ENCODE measurements around the gene SULT2B1. TPM values are rescaled to one million over a fixed set of nuclear protein-coding genes. Genes with fewer than 3 reads are reported as not detected.
A peak's percentile ranks its signal among the peaks of the same experiment; 100 is the strongest.

SULT2B1 gene
- total RNA-seq, 1 donor from 2014 or later, result 0.82 TPM

DNA sequence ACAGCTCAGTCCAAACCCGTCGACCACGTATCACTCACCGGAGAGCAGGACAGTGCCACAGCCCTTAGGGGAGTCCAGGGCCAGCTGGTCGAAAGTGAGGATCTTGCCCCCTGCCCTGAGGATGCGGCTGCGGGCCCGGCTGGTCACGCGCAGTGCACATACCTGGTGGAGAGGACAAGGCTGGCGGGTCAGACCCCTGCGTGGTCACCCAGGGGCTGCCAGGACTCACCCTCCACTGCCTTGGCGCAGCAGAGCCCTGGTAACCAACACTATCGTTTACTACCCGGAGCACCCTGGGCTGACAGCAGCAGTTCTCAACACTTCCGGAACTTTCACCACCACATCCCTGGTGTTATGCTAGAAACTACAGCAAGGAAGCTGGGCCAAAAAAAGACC, 64.1 kb downstream of the SULT2B1 start:
- no peak for DNase-seq (ENCODE audit: low spot score in 2 of 2)
- FAIRE-seq, result no peak

DNA sequence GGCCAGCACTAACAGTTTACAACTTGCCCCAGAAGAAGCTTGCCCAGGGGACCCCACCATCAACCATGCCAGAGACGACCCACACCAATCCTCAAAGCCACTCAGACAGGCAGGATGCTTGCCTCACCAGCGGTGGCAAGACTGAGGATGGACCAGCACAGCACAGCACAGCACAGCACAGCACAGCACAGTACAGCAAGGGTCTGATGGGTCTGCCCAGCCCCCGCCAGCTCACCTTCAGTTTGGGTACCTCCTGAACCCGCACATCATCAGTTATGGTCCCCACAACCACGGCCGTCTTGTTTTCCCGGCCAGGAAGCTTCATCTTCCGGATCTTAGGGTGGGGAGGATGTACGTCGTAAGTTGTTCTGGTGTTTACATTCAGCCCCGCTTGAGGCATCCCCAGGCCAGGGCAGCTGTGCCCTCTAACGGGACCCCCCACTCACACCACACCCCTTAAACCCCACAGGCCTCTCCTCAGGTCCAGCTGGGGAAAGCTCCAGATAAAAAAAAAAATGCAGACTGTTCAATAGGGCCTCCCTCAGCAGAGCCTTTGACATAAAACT, 64.6 kb downstream of the SULT2B1 start:
- DNase-seq (ENCODE audit: low spot score in 2 of 2), result no peak

GRCh38 chr19:48617146-48617937, 65.4 kb downstream of the SULT2B1 start:
- FAIRE-seq (no peak), DNase-seq (ENCODE audit: low spot score in 2 of 2) (no peak)

More for the DNA sequence above, 64.6 kb downstream of the SULT2B1 start:
- FAIRE-seq, result no peak

DNA sequence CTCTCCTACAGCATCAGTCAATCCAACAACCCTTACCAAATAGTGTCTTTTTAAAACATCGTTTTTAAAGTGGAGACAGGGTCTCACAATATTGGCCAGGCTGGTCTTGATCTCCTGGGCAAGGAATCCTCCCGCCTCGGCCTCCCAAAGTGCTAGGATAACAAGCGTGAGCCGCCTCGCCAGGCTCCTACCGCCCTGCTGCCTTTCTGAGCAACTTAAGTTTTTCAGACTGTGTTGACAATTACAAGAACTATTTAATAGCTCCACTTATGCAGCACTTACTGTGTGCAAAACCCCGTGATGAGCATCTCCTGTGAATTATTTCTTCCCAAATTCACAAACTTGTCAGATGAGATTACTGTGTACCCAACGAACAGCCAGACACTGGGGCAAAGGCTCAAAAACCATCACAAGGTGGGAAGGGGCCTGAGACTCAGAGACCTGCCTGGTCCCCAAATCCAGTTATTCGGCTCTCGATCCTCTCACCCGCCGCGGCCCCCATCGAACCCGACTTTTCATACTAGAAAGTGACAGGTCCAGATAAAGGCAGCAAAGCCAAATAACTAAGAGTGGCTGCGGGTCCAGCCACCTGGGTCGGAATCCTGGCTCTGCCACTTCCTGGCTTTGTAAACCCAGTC, 66.4 kb downstream of the SULT2B1 start:
- DNase-seq (ENCODE audit: low spot score in 2 of 2) (no peak), FAIRE-seq (no peak)

- FAIRE-seq (peak; percentile 10), DNase-seq (ENCODE audit: low spot score in 2 of 2) (peak; percentile 97 to 99)
Measured at GRCh38 chr19:48618916-48619691, 67.1 kb downstream of the SULT2B1 start, which contains the start of the genes RPL18 and SPHK2. Gene RPL18, minus strand, starts transcription at chr19:48619178. Its CDS starts 35 bp downstream, at chr19:48619143. Gene SPHK2, plus strand, starts transcription at chr19:48619506. Its CDS starts 1,009 bp downstream, at chr19:48620515.

- no peak for DNase-seq (ENCODE audit: low spot score in 2 of 2)
- no peak for FAIRE-seq
Measured at GRCh38 chr19:48619692-48620585, 68.0 kb downstream of the SULT2B1 start.

- FAIRE-seq (no peak), DNase-seq (ENCODE audit: low spot score in 2 of 2) (no peak)
Measured at GRCh38 chr19:48623556-48624066, 71.6 kb downstream of the SULT2B1 start.

DNA sequence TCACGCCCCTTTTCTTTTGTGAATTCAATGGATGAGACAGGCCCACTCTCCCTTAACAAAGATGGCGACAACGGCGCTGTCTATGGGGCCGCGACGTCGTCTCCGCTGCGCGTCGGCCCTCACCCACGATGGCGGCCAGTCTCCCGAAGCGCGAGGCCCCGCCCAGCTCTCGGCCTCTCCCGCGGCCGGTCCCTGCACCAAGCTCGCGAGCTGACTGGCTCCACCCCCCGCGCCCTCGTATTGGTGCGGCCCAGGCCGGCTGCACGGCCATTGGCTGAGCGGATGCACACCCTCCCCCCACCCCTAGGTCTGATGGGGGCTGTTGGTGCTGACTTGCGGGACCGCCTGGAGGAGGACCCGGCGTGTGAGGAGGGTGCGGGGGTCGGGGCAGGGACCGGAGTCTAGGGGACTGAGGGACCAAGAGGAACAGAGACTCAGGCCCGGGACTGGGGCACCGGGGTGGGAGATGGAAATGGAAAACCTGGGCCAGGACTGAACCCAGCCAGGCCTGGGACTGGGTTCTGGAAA, 72.2 kb downstream of the SULT2B1 start:
- FAIRE-seq (no peak), DNase-seq (ENCODE audit: low spot score in 2 of 2) (peak; percentile 91 to 95)

DNA sequence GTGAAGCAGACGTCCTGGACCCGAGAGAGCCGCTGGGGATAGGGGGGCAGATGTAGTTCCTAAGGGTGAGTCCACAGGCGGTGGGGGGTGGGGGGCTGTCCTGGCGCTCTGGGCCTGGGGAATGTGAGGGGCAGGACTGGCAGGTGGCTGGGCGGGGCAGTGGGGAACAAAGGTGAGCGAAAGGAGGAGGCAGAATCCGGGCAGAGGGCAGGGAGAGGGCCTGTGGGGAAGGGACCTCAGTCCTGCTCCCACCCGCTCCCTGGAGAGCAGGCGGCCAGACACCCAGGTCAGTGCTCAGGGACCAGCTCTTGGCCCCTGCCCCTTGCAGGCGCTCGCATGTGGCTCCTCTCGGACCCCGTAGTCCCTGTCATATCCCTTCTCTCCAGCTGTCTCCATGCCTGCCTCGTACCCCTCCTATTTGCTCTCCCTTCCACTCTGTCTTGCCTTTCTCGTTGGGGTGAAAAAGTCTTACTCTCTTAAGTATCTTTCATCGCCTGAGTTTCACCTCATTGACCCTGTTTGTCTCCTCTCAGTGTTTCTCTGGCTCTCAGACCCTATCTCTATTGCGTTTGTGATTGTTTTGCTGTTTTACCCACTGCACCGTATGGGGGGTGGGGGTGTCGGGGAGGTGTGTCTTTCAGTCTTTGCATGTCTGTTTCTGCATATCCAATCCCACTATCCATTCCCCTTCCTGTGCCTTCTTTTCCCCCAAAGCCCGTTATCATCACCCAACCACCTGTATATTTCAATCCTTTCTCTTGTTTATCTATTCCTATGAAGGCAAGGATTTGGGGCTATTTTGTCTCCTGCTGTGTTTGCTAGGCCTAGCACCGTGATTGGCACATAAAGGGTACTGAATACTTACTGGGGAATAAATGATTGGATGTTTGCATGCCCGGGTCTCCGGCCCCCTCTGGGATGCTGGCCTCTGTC, 73.1 kb downstream of the SULT2B1 start:
- FAIRE-seq (no peak), DNase-seq (ENCODE audit: low spot score in 2 of 2) (no peak)

DNA sequence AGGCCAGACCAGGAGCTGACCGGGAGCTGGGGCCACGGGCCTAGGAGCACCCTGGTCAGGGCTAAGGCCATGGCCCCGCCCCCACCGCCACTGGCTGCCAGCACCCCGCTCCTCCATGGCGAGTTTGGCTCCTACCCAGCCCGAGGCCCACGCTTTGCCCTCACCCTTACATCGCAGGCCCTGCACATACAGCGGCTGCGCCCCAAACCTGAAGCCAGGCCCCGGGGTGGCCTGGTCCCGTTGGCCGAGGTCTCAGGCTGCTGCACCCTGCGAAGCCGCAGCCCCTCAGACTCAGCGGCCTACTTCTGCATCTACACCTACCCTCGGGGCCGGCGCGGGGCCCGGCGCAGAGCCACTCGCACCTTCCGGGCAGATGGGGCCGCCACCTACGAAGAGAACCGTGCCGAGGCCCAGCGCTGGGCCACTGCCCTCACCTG, 73.9 kb downstream of the SULT2B1 start:
- FAIRE-seq (no peak), DNase-seq (ENCODE audit: low spot score in 2 of 2) (no peak)

DNA sequence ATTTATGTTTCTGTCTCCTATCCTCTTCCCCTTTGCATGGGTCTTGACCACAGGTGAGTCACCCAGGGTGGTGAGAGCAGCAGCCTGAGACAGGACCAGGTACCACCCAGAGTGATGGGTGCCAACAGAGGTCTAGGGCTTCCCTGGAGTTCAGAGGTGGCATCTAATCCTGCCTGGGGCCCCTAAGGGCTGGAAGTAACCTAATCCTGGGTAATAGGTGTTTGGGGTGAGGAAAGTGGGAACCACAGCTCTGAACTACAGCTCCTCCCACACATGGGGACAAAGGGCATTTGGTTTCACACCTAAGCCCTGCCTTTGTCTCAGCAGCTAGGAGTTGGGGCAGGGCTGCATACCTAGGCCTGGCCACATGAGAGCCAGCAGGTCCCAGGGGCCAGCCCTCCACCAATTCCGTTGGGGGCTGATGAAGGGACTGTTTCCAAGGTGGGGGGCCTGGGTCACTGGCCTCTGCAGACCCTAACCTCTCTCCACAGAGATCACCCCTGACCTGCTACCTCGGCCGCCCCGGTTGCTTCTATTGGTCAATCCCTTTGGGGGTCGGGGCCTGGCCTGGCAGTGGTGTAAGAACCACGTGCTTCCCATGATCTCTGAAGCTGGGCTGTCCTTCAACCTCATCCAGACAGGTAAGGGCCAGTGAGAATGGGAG, 75.4 kb downstream of the SULT2B1 start:
- no peak for DNase-seq (ENCODE audit: low spot score in 2 of 2)
- FAIRE-seq, result no peak

DNA sequence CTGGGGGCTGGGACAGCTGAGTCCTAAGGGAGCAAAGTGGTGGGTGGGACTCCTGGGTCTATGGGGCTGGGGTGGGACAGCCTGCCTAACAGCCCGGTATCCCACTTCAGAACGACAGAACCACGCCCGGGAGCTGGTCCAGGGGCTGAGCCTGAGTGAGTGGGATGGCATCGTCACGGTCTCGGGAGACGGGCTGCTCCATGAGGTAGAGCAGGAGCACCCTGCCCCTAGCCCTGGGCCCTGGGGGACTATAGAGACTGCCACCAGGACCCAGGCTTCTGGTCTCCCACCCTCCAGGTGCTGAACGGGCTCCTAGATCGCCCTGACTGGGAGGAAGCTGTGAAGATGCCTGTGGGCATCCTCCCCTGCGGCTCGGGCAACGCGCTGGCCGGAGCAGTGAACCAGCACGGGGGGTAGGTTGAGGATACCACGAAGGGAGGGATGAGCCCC, 75.9 kb downstream of the SULT2B1 start:
- FAIRE-seq (no peak), DNase-seq (ENCODE audit: low spot score in 2 of 2) (no peak)

GRCh38 chr19:48628486-48629296, 76.7 kb downstream of the SULT2B1 start:
- FAIRE-seq, result no peak

DNA sequence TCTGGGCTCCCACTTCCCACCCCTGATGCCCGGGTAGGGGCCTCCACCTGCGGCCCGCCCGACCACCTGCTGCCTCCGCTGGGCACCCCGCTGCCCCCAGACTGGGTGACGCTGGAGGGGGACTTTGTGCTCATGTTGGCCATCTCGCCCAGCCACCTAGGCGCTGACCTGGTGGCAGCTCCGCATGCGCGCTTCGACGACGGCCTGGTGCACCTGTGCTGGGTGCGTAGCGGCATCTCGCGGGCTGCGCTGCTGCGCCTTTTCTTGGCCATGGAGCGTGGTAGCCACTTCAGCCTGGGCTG, 77.3 kb downstream of the SULT2B1 start:
- FAIRE-seq, result no peak

More at GRCh38 chr19:48628486-48629296, 76.7 kb downstream of the SULT2B1 start:
- no peak for DNase-seq (ENCODE audit: low spot score in 2 of 2)

DNA sequence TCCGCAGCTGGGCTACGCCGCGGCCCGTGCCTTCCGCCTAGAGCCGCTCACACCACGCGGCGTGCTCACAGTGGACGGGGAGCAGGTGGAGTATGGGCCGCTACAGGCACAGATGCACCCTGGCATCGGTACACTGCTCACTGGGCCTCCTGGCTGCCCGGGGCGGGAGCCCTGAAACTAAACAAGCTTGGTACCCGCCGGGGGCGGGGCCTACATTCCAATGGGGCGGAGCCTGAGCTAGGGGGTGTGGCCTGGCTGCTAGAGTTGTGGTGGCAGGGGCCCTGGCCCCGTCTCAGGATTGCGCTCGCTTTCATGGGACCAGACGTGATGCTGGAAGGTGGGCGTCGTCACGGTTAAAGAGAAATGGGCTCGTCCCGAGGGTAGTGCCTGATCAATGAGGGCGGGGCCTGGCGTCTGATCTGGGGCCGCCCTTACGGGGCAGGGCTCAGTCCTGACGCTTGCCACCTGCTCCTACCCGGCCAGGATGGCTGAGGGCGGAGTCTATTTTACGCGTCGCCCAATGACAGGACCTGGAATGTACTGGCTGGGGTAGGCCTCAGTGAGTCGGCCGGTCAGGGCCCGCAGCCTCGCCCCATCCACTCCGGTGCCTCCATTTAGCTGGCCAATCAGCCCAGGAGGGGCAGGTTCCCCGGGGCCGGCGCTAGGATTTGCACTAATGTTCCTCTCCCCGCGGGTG, 77.8 kb downstream of the SULT2B1 start:
- peak in 1 of 2 donors; percentile 63 for DNase-seq (ENCODE audit: low spot score in 2 of 2)

More for the DNA sequence above, 77.3 kb downstream of the SULT2B1 start:
- DNase-seq (ENCODE audit: low spot score in 2 of 2), result no peak

More for the DNA sequence above, 77.8 kb downstream of the SULT2B1 start:
- no peak for FAIRE-seq
